Calu3 (cell line): Measurements from ENCODE around the gene KIAA0825. TPM values are rescaled to one million over a fixed set of nuclear protein-coding genes. Genes with fewer than 3 reads are reported as not detected.

ENCODE experiments used
- BruUV-seq: library from RNA; stranded (reverse); fragments of 400-500 nt; replicated peaks from 2 replicates; lab custom pipeline; 2021; lab: Mats Ljungman, UMichigan
- CTCF ChIA-PET: fragments of 300-600 bp; sonication (Branson Sonifier 250); formaldehyde crosslinking; loops from one replicate; lab custom pipeline; 2022; ENCODE audit warnings: antibody characterized with exemption; lab: Charles Lee
- DNase-seq: peaks from one replicate; pipeline ENCODE4 v3.0.0; 2022
- H3K27ac Mint-ChIP-seq: one replicate; pipeline ENCODE4 v1.8.0; 2022; ENCODE audit warnings: mixed read lengths; ENCODE audit not compliant: unreplicated experiment
- H3K27me3 Mint-ChIP-seq: one replicate; pipeline ENCODE4 v1.8.0; 2022; ENCODE audit warnings: mixed read lengths; ENCODE audit not compliant: unreplicated experiment
- H3K36me3 Mint-ChIP-seq: one replicate; pipeline ENCODE4 v1.8.0; 2022; ENCODE audit warnings: mild to moderate bottlenecking, moderate library complexity, mixed read lengths; ENCODE audit not compliant: insufficient read depth, unreplicated experiment
- H3K4me1 Mint-ChIP-seq: one replicate; pipeline ENCODE4 v1.8.0; 2022; ENCODE audit warnings: mild to moderate bottlenecking, low read depth, mixed read lengths; ENCODE audit not compliant: unreplicated experiment
- H3K4me3 Mint-ChIP-seq: one replicate; pipeline ENCODE4 v1.8.0; 2022; ENCODE audit warnings: mild to moderate bottlenecking, low read depth, moderate library complexity, mixed read lengths; ENCODE audit not compliant: unreplicated experiment
- H3K9me3 Mint-ChIP-seq: one replicate; pipeline ENCODE4 v1.8.0; 2022; ENCODE audit warnings: low read depth, mixed read lengths; ENCODE audit not compliant: unreplicated experiment
- intact Hi-C: fragments of 100-400 bp; cut with micrococcal nuclease; formaldehyde crosslinking; loops from one replicate; pipeline ENCODE4 v1.10.0; 2022; ENCODE audit not compliant: unreplicated experiment
- total RNA-seq: library from RNA; stranded (reverse); gene quantifications from 2 replicates; pipeline ENCODE4 v1.2.3, GENCODE V29; 2022
- TF ChIP-seq, protein P1 (sequence below): fragments of 200-600 bp; IDR thresholded peaks from one replicate; pipeline ENCODE4 v1.8.0; 2022; ENCODE audit warnings: antibody characterized with exemption; ENCODE audit not compliant: unreplicated experiment

KIAA0825 gene
- total RNA-seq, 1 experiment from 2014 or later: 1.9 TPM

DNA sequence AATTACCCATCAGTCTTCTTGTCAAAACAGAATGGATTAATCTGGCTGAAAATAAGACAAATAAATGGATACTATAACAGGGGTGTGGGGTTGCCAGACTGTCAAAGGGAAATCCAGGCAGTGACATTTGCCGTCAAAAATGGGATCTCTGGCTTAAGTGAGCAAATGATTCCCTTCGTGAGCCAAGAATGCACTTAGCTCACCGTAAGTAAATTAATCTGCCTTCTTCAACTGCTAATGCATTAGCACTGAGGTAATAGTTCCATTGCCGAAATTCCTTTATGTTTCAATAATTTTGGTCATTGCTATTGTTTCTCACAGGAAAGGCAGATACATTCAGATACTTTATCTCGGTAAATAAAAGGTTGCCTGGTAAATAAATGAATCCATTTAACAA is 377.8 kb downstream of the KIAA0825 start:
- TF ChIP-seq, protein P1, sequence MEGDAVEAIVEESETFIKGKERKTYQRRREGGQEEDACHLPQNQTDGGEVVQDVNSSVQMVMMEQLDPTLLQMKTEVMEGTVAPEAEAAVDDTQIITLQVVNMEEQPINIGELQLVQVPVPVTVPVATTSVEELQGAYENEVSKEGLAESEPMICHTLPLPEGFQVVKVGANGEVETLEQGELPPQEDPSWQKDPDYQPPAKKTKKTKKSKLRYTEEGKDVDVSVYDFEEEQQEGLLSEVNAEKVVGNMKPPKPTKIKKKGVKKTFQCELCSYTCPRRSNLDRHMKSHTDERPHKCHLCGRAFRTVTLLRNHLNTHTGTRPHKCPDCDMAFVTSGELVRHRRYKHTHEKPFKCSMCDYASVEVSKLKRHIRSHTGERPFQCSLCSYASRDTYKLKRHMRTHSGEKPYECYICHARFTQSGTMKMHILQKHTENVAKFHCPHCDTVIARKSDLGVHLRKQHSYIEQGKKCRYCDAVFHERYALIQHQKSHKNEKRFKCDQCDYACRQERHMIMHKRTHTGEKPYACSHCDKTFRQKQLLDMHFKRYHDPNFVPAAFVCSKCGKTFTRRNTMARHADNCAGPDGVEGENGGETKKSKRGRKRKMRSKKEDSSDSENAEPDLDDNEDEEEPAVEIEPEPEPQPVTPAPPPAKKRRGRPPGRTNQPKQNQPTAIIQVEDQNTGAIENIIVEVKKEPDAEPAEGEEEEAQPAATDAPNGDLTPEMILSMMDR: no peak
- BruUV-seq: no TSS peak
- no peaks in the 10 kb centered on the region for H3K27me3 Mint-ChIP-seq
- CTCF ChIA-PET: no interaction called here
- peaks cover 20% of the 10 kb centered on the region for H3K4me1 Mint-ChIP-seq
- intact Hi-C loops: no loop called here
- no peak overlapping the region for H3K4me3 Mint-ChIP-seq
- H3K27ac Mint-ChIP-seq: no peak overlapping the region
- no peaks in the 10 kb centered on the region for H3K9me3 Mint-ChIP-seq
- no peak for DNase-seq
- H3K36me3 Mint-ChIP-seq: no peaks in the 10 kb centered on the region

DNA sequence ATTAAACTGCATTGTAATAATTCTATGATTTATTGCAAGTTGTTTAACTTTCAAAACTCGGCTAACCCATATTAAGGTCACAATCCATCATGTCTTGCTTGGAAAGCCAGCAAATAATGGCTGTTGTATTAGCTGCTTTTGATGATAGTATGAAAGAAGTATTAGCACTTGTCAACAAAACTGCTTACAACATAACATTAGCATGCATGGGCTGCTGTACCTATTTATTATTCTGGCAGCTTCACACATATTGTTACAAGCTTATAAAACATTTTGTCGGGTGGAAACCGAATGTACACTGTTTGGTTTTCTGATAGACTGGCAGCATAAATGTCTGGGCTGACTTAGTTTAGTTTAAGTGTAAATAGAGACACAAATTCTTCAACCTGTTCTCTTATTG is 378.3 kb downstream of the KIAA0825 start:
- H3K4me3 Mint-ChIP-seq: no peak overlapping the region
- no peaks in the 10 kb centered on the region for H3K27me3 Mint-ChIP-seq
- H3K4me1 Mint-ChIP-seq: peaks cover 20% of the 10 kb centered on the region
- intact Hi-C loops: no loop called here
- no peak for DNase-seq
- no peaks in the 10 kb centered on the region for H3K36me3 Mint-ChIP-seq
- H3K27ac Mint-ChIP-seq: no peak overlapping the region
- peaks cover 3% of the 10 kb centered on the region for H3K9me3 Mint-ChIP-seq
- TF ChIP-seq, protein P1: no peak
- BruUV-seq: no TSS peak
- CTCF ChIA-PET: no interaction called here

GRCh38 chr5:94239266-94239665 is 379.1 kb downstream of the KIAA0825 start:
- H3K9me3 Mint-ChIP-seq: peaks cover 5% of the 10 kb centered on the region
- H3K4me3 Mint-ChIP-seq: no peak overlapping the region
- CTCF ChIA-PET: no interaction called here
- no peak overlapping the region for H3K27ac Mint-ChIP-seq
- TF ChIP-seq, protein P1: no peak
- no TSS peak for BruUV-seq
- H3K4me1 Mint-ChIP-seq: peaks cover 20% of the 10 kb centered on the region
- no peaks in the 10 kb centered on the region for H3K36me3 Mint-ChIP-seq
- H3K27me3 Mint-ChIP-seq: no peaks in the 10 kb centered on the region
- intact Hi-C loops: no loop called here
- no peak for DNase-seq

GRCh38 chr5:94234987-94235386 is 383.4 kb downstream of the KIAA0825 start:
- no TSS peak for BruUV-seq
- no peaks in the 10 kb centered on the region for H3K27me3 Mint-ChIP-seq
- CTCF ChIA-PET: no interaction called here

More at GRCh38 chr5:94234987-94235386, 383.4 kb downstream of the KIAA0825 start:
- TF ChIP-seq, protein P1: no peak
- intact Hi-C loops: no loop called here
- Mint-ChIP-seq H3K27ac (no peak overlapping the region), H3K36me3 (no peaks in the 10 kb centered on the region), H3K4me1 (peaks cover 5% of the 10 kb centered on the region), H3K9me3 (peaks cover 9% of the 10 kb centered on the region), H3K4me3 (no peak overlapping the region)
- no peak for DNase-seq
